HepG2 (cell line): ENCODE data around the gene CCDC85C. TPM values are rescaled to one million over a fixed set of nuclear protein-coding genes. Genes with fewer than 3 reads are reported as not detected.
A peak's percentile ranks its signal among the peaks of the same experiment; 100 is the strongest.

ENCODE experiments used
- KAT8 ChIP-seq: IDR thresholded peaks from 2 replicates; pipeline ENCODE4 v1.6.1; 2016; ENCODE audit warnings: missing genetic modification reagents, missing compliant biosample characterization
- NFE2L2 ChIP-seq: fragments of 150-350 bp; IDR thresholded peaks from 2 replicates; pipeline ENCODE4 v1.6.1; 2014; ENCODE audit warnings: low read length
- PITX1 ChIP-seq: sonication (generic); formaldehyde crosslinking; IDR thresholded peaks from 2 replicates; pipeline ENCODE4 v1.5.1; 2020; ENCODE audit warnings: mild to moderate bottlenecking, missing genetic modification reagents
- RFX5 ChIP-seq: IDR thresholded peaks from 2 replicates; pipeline ENCODE4 v1.6.1; 2011; ENCODE audit warnings: low read depth, low read length, improper control_type of control experiment
- SAFB2 ChIP-seq: sonication (generic); formaldehyde crosslinking; IDR thresholded peaks from 2 replicates; pipeline ENCODE4 v1.5.1; 2020; ENCODE audit warnings: missing genetic modification reagents, low read depth, mild to moderate bottlenecking, borderline replicate concordance
- STAT5B ChIP-seq: sonication (generic); formaldehyde crosslinking; IDR thresholded peaks from 2 replicates; pipeline ENCODE4 v1.4.0; 2020; ENCODE audit warnings: missing genetic modification reagents
- TEAD3 ChIP-seq: optimal IDR thresholded peaks from 2 replicates; pipeline ENCODE3; 2016; ENCODE audit warnings: borderline replicate concordance
- WIZ ChIP-seq: sonication (generic); formaldehyde crosslinking; IDR thresholded peaks from 2 replicates; pipeline ENCODE4 v1.5.1; 2020; ENCODE audit warnings: mild to moderate bottlenecking, missing genetic modification reagents
- ZBTB4 ChIP-seq: sonication (generic); formaldehyde crosslinking; IDR thresholded peaks from 2 replicates; pipeline ENCODE4 v1.4.0; 2020; ENCODE audit warnings: missing genetic modification reagents, mild to moderate bottlenecking, borderline replicate concordance
- ZFP82 ChIP-seq: sonication (generic); formaldehyde crosslinking; IDR thresholded peaks from 2 replicates; pipeline ENCODE4 v1.5.1; 2020; ENCODE audit warnings: mild to moderate bottlenecking, missing genetic modification reagents, borderline replicate concordance
- ZNF549 ChIP-seq: sonication (generic); formaldehyde crosslinking; IDR thresholded peaks from 2 replicates; pipeline ENCODE4 v1.5.0; 2020; ENCODE audit warnings: missing genetic modification reagents
- ZNF775 ChIP-seq: sonication (generic); formaldehyde crosslinking; IDR thresholded peaks from 2 replicates; pipeline ENCODE4 v1.4.0; 2020; ENCODE audit warnings: missing genetic modification reagents, mild to moderate bottlenecking, moderate library complexity, borderline replicate concordance
- ZNF841 ChIP-seq: sonication (generic); formaldehyde crosslinking; IDR thresholded peaks from 2 replicates; pipeline ENCODE4 v1.8.1; 2023; ENCODE audit warnings: missing genetic modification reagents, borderline replicate concordance
- polyA plus RNA-seq, 8 experiments: library from polyadenylated mRNA; depleted of rRNA in 3 of 8; stranded (reverse) in 7 of 8; unstranded in 1 of 8; fragments of >200 nt; fragmentation: Illumina TruSeq in 4 of 8; extraction: Trizol in 4 of 8; gene quantifications; 2 replicates each; pipeline versions ENCODE4 v1.2.1 to v1.2.3, GENCODE V29; 2011 to 2016; ENCODE audit warnings: low read depth in 4 of 8, missing spikeins in 1 of 8, mixed read lengths in 1 of 8; ENCODE audit not compliant: insufficient read depth in 1 of 8
- total RNA-seq, 5 experiments: library from RNA; depleted of rRNA; stranded (reverse); fragments of >200 nt; fragmentation: Illumina TruSeq; extraction: Trizol; gene quantifications; 2 replicates each; pipeline ENCODE4 v1.2.3, GENCODE V29; 2016; ENCODE audit warnings: low read depth in 1 of 5
- TF ChIP-seq, protein P1 (sequence below): sonication (generic); formaldehyde crosslinking; IDR thresholded peaks from 2 replicates; pipeline ENCODE4 v1.8.0; 2022; ENCODE audit warnings: missing genetic modification reagents, low read depth, mild to moderate bottlenecking, borderline replicate concordance
- TF ChIP-seq, protein P2 (sequence below): sonication (generic); formaldehyde crosslinking; IDR thresholded peaks from 2 replicates; pipeline ENCODE4 v1.8.0; 2023; ENCODE audit warnings: mild to moderate bottlenecking, missing genetic modification reagents
- TF ChIP-seq, protein P3 (sequence below): sonication (generic); formaldehyde crosslinking; IDR thresholded peaks from 2 replicates; pipeline ENCODE4 v1.5.0; 2020; ENCODE audit warnings: mild to moderate bottlenecking, missing genetic modification reagents
- TF ChIP-seq, protein P4 (sequence below): sonication (generic); formaldehyde crosslinking; IDR thresholded peaks from 2 replicates; pipeline ENCODE4 v1.9.0; 2021; ENCODE audit warnings: missing genetic modification reagents, borderline replicate concordance

CCDC85C gene
- total and polyA plus RNA-seq, 2 of the 13 experiments (the other 11 are each of a cell fraction or from before 2014, with no cell fraction given), result 18.8 to 43.8 TPM

- peak; percentile 84; the same call in 1 of the 2 replicates for TF ChIP-seq WIZ (CRISPR knock-in tag)
- peak; percentile 85; the same call in 1 of the 2 replicates for TF ChIP-seq SAFB2 (CRISPR knock-in tag)
- TF ChIP-seq ZNF775 (CRISPR knock-in tag), result no peak
- TF ChIP-seq STAT5B (CRISPR knock-in tag), result no peak
- no peak for TF ChIP-seq NFE2L2
- peak; percentile 91; the same call in 1 of the 2 replicates for TF ChIP-seq ZNF841 (CRISPR knock-in tag)
- no peak for TF ChIP-seq KAT8 (CRISPR knock-in tag)
- TF ChIP-seq, protein P1, sequence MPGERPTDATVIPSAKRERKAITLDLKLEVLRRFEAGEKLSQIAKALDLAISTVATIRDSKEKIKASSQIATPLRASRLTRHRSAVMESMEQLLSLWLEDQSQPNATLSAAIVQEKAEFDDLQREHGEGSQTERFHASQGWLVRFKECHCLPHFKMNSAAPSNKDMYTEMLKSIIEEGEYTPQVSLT, result peak; percentile 48; the same call in 1 of the 2 replicates
- no peak for TF ChIP-seq ZBTB4 (CRISPR knock-in tag)
- 0 out of 2 replicates have a peak, but pooled peaks have one; percentile 77 for TF ChIP-seq ZNF549 (CRISPR knock-in tag)
- TF ChIP-seq ZFP82 (CRISPR knock-in tag), result peak; percentile 93; the same call in 1 of the 2 replicates
- peak; percentile 56; the same call in 1 of the 2 replicates for TF ChIP-seq PITX1 (CRISPR knock-in tag)
- peak; percentile 25 for TF ChIP-seq TEAD3 (CRISPR knock-in tag)
- no peak for TF ChIP-seq RFX5
- TF ChIP-seq, protein P2, sequence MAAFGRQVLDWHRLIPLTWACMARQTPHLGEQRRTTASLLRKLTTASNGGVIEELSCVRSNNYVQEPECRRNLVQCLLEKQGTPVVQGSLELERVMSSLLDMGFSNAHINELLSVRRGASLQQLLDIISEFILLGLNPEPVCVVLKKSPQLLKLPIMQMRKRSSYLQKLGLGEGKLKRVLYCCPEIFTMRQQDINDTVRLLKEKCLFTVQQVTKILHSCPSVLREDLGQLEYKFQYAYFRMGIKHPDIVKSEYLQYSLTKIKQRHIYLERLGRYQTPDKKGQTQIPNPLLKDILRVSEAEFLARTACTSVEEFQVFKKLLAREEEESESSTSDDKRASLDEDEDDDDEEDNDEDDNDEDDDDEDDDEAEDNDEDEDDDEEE, result peak; percentile 98
- TF ChIP-seq, protein P3, sequence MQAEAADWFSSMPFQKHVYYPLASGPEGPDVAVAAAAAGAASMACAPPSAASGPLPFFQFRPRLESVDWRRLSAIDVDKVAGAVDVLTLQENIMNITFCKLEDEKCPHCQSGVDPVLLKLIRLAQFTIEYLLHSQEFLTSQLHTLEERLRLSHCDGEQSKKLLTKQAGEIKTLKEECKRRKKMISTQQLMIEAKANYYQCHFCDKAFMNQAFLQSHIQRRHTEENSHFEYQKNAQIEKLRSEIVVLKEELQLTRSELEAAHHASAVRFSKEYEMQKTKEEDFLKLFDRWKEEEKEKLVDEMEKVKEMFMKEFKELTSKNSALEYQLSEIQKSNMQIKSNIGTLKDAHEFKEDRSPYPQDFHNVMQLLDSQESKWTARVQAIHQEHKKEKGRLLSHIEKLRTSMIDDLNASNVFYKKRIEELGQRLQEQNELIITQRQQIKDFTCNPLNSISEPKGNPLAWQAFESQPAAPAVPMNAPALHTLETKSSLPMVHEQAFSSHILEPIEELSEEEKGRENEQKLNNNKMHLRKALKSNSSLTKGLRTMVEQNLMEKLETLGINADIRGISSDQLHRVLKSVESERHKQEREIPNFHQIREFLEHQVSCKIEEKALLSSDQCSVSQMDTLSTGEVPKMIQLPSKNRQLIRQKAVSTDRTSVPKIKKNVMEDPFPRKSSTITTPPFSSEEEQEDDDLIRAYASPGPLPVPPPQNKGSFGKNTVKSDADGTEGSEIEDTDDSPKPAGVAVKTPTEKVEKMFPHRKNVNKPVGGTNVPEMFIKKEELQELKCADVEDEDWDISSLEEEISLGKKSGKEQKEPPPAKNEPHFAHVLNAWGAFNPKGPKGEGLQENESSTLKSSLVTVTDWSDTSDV (CRISPR knock-in tag), result 0 out of 2 replicates have a peak, but pooled peaks have one; percentile 73
- TF ChIP-seq, protein P4, sequence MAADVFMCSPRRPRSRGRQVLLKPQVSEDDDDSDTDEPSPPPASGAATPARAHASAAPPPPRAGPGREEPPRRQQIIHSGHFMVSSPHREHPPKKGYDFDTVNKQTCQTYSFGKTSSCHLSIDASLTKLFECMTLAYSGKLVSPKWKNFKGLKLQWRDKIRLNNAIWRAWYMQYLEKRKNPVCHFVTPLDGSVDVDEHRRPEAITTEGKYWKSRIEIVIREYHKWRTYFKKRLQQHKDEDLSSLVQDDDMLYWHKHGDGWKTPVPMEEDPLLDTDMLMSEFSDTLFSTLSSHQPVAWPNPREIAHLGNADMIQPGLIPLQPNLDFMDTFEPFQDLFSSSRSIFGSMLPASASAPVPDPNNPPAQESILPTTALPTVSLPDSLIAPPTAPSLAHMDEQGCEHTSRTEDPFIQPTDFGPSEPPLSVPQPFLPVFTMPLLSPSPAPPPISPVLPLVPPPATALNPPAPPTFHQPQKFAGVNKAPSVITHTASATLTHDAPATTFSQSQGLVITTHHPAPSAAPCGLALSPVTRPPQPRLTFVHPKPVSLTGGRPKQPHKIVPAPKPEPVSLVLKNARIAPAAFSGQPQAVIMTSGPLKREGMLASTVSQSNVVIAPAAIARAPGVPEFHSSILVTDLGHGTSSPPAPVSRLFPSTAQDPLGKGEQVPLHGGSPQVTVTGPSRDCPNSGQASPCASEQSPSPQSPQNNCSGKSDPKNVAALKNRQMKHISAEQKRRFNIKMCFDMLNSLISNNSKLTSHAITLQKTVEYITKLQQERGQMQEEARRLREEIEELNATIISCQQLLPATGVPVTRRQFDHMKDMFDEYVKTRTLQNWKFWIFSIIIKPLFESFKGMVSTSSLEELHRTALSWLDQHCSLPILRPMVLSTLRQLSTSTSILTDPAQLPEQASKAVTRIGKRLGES, result peak; percentile 92
These were observed at the start of gene CCDC85C (continued) for GRCh38 chr14:99603471-99604277.
